ENCODE data around the gene ATR. TPM values are rescaled to one million over a fixed set of nuclear protein-coding genes. Genes with fewer than 3 reads are reported as not detected.

The ATR gene
- total RNA-seq, 1 donor from 2014 or later, result 5.2 TPM

- no peak for ATAC-seq (ENCODE audit: poor library complexity)
- intact Hi-C loops (cut with DNase I), result no loop called here
Observed at GRCh38 chr3:142549986-142550385, 28.5 kb downstream of the ATR start.

DNA sequence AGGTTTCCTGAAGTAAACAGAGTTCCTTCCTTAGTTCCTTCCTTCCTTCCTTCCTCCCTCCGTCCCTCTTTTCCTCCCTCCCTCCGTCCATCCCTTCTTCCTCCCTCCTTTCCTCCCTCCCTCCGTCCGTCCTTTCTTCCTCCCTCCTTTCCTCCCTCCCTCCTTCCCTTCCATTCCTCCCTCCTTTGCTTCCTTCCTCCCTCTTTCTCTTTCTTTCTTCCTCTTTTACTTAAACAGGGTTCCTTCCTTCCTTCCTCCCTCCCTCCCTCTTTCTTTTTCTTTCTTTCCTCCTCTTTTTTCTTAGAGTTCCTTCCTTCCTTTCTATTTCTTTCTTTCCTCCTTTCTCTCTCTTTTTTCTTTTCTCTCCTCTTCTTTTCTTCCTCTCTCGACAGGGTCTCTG lies 35.2 kb downstream of the ATR start:
- DNase-seq, result no peak
- intact Hi-C loops (cut with DNase I), result no loop called here
- no peak for ATAC-seq (ENCODE audit: poor library complexity)

More at GRCh38 chr3:142549986-142550385, 28.5 kb downstream of the ATR start:
- DNase-seq, result no peak

GRCh38 chr3:142542054-142542453 lies 36.5 kb downstream of the ATR start:
- DNase-seq, result no peak
- ATAC-seq (ENCODE audit: poor library complexity), result no peak
- intact Hi-C loops (cut with DNase I), result no loop called here

GRCh38 chr3:142536519-142536918 lies 42.0 kb downstream of the ATR start:
- intact Hi-C loops (cut with DNase I), result no loop called here
- ATAC-seq (ENCODE audit: poor library complexity) (no peak), DNase-seq (no peak)

DNA sequence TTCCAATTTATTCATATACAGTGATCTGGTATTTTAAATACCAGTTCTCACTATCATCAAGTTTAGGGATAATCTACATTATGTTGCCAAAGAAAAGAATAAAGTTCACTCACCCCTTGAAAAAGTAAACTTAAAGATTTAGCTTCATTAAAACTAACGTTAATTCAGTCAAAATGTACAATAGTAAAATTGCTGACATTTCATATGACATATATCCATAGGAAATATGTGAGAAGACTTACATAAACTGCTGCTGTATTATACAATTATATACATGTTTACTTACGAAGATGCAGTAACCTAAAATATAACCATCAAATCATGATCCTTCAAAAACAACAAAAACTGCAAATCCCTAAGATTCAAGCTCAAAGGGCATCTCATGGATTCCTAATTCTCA lies 44.0 kb downstream of the ATR start:
- ATAC-seq (ENCODE audit: poor library complexity), result no peak
- intact Hi-C loops (cut with DNase I), result no loop called here
- no peak for DNase-seq

DNA sequence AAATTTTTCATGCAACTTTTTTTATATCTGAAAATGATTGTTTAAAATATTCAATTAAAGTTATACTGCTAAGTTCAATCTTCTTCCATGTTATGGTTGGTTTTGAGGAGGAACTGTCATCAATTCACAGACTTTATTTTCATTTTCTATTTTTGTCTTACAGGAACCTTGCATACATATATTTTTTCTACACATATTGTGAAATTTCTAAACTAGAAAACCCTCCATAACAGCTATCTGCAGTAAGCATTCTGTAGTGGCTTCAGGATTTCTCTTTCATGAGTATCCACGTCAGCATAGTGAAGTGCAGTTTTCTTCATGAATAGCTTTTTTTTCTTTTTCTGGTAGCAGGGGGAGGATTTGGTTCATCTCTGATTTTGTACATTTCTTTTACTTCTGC lies 48.2 kb downstream of the ATR start:
- intact Hi-C loops (cut with DNase I), result no loop called here
- no peak for ATAC-seq (ENCODE audit: poor library complexity)
- no peak for DNase-seq

DNA sequence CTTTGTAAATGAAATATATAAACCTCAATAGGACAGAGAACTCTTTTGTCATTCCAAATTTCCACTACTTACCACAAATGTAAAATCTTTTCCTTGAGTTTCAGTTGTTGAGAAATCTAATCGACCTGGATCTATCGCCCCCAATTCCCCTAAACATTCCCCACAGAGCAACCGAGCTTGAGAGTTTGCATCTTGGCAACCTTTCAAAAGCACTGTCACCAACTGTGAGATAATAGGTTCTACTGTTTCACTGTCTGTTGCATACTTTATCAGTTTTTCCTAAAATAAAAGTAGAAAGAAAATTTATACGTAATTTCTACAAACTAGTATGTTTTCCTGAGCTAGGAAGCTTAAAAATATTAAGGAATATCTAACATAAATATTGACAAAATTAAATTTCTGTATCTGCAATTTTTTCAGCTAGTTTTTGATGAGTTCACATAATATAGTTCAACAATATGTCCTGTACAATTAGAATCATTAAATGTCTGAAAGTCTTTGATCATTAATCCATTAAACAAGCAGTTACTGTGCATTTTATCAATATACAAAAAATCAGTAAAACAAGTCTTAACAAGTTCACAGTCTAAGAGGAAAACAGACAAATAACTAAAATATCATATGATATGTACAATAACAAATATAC lies 54.5 kb downstream of the ATR start:
- no peak for ATAC-seq (ENCODE audit: poor library complexity)
- no peak for DNase-seq
- intact Hi-C loops (cut with DNase I), result no loop called here

DNA sequence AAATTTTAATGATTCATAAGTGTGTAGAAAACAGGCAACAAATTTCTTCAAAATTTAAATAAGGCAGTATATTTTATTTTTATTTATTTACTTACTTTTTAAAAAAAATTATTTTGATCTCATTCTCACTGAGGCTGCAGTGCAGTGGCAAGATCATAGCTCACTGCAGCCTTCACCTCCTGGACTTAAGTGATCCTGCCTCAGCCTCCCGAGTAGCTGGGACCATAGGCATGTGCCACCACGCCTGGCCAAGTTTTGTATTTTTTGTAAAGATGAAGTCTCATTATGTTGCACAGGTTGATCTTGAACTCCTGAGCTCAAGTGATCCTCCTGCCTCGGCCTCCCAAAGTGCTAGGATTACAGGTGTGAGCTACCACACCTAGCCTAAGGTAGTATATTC lies 69.5 kb downstream of the ATR start:
- no peak for DNase-seq
- ATAC-seq (ENCODE audit: poor library complexity), result no peak
- intact Hi-C loops (cut with DNase I), result no loop called here

DNA sequence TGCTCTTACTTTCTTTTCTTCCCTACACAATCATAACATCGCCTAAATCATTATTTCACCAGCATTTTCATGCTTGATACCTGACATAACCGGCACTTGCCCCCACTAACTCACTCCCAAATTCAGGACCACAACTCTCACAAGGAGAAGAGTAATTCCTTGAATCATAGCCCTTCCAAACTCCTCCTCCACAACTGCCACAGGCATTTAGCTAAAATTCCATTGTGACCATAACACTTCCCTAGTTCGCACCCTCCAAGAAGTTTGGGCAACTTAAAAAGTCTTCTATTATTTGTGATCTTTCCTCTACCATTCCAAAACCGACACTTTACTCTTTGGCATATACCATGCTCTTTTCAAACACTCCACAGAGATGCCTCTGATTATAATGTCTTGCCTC lies 71.3 kb downstream of the ATR start:
- DNase-seq, result no peak
- intact Hi-C loops (cut with DNase I), result no loop called here
- ATAC-seq (ENCODE audit: poor library complexity), result no peak

GRCh38 chr3:142502187-142502985 lies 76.1 kb downstream of the ATR start:
- ATAC-seq (ENCODE audit: poor library complexity) (no peak), DNase-seq (no peak)
- intact Hi-C loops (cut with DNase I), result no loop called here

GRCh38 chr3:142501004-142501926 lies 77.3 kb downstream of the ATR start:
- ATAC-seq (ENCODE audit: poor library complexity) (no peak), DNase-seq (no peak)
- intact Hi-C loops (cut with DNase I), result no loop called here

GRCh38 chr3:142500211-142500610 lies 78.3 kb downstream of the ATR start:
- no peak for DNase-seq
- no peak for ATAC-seq (ENCODE audit: poor library complexity)
- intact Hi-C loops (cut with DNase I), result no loop called here

DNA sequence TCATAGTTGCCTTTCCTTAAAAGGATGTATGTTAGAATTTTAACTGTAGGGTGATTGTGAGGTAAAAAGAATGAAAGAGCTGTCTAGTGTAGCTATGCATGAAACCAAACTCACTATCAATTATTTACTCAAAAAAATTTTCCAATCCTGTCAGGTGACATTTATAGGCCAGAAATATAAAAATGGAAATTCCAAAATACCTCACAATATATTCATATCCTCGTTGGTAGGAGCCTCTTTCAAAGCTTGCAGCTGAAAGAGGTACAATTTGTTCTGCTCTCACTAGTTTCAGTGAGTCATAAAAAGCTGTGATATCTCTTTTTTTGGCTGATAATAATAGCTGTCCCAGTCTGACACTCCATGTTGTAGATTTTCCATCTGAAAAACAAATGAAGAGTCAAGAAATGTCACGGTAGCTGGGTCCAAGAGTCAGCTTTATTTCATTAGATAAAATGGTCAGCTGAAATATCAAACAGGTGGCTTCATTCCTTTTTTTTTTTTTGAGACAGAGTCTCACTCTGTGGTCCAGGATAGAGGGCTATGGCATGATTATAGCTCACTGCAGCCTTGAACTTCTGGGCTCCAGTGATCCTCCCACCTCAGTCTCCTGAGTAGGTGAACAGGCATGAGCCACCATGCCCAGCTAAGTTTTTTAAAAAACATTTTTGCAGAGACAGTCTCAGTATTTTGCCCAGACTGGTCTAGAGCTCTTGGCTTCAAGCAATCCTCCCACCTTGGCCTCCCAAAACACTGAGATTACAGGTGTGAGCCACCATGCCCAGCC lies 79.9 kb downstream of the ATR start:
- ATAC-seq (ENCODE audit: poor library complexity) (no peak), DNase-seq (no peak)
- intact Hi-C loops (cut with DNase I), result no loop called here

- ATAC-seq (ENCODE audit: poor library complexity), result no peak
- no peak for DNase-seq
- intact Hi-C loops (cut with DNase I), result no loop called here
Observed at GRCh38 chr3:142497729-142498128, 80.8 kb downstream of the ATR start.

GRCh38 chr3:142495103-142495502 lies 83.4 kb downstream of the ATR start:
- DNase-seq, result no peak
- intact Hi-C loops (cut with DNase I), result no loop called here
- no peak for ATAC-seq (ENCODE audit: poor library complexity)

DNA sequence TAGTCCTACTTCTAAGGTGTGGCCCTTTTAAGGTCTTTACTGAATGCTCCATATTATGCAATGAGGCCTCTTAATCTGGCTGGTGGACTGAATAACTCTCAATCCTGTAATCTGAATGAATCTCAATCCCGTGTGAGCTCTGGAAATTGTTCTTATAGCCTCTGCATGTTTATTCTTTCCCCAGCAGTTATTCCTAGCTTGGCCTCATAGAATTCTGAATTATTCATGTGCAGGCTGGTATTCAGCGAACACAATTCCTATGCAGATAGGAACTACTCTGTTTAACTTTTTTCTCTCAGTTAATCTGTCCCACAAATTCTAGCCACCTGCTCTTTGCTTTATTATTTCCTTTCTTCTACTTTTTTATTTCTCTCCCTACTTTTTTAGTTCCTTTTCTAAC lies 86.3 kb downstream of the ATR start:
- ATAC-seq (ENCODE audit: poor library complexity), result no peak
- intact Hi-C loops (cut with DNase I), result no loop called here

DNA sequence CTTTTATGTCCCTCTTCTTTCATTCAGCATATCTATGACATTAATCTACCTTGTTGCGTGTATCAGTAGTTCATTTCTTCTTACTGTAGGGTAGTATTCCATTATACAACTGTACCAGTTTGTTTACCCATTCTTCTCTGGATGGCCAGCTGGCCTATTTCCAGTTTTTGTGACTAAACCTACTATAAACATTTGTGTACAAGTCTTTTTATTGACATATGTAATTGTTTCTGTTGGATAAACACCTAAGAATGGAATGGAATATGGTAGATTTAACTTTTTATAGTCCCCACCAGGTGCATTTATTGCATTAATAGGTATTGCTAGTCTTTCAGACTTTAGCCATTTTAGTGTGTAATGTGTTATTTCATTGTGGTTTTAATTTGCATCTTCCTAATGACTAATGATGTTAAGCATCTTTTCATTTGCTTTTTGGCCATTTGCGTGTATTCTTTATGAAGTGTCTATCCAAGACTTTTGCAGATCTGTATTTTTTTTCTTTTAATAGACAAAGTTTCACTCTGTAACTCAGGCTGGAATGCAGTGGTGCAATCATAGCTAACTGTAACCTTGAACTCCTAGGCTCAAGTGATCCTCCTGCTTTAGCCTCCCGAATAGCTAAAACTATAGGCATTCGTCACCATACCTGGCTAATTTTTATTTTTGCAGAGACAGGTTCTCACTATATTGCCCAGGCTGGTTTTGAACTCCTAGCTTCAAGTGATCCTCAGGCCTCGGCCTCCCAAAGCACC lies 88.8 kb downstream of the ATR start:
- intact Hi-C loops (cut with DNase I), result no loop called here
- DNase-seq (no peak), ATAC-seq (ENCODE audit: poor library complexity) (no peak)

More for the DNA sequence above, 86.3 kb downstream of the ATR start:
- DNase-seq, result no peak

DNA sequence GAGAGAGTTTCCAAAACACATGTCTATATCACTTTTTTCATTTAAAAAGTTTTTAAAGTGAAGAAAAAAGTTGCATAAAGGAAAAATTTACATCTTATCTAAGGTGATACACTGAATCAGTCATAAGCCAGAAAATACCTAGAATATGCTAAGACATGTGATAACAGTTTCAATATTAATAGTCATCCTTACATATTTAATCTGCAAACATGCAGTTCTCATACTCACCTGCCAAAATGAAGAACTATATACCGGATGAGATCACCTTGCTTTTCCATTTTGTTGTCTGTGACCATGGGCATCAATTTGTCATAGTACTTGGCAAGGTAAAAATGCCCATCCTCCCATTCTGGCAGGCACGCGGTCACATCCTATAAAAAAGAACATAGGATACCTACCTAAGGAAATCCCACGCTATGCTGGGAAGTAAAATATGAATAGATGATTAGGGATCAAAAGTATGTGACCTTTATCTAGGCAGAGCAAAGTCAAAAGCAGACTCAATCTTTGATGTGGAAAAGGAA lies 93.6 kb downstream of the ATR start:
- no peak for ATAC-seq (ENCODE audit: poor library complexity)
- intact Hi-C loops (cut with DNase I), result no loop called here
- DNase-seq, result no peak

Data from Right ventricle myocardium superior (tissue), 1 donor.